ENCODE data around the gene ACTG2. TPM values are rescaled to one million over a fixed set of nuclear protein-coding genes. Genes with fewer than 3 reads are reported as not detected.
"Not testable (repeated sequence)": the region's sequence is repeated elsewhere in the genome, so short reads cannot be mapped to it uniquely, and the experiment has no call there.

ACTG2 gene
- total RNA-seq, 1 donor from 2014 or later, result not detected

- H3K4me3 Mint-ChIP-seq (ENCODE audit: unreplicated experiment), result no peak overlapping the region
- peaks cover 4% of the 10 kb centered on the region for H3K27me3 Mint-ChIP-seq (ENCODE audit: unreplicated experiment)
- H3K4me1 Mint-ChIP-seq (ENCODE audit: low read depth, unreplicated experiment), result peaks cover 5% of the 10 kb centered on the region
- no peak for DNase-seq
- H3K36me3 Mint-ChIP-seq (ENCODE audit: unreplicated experiment), result no peaks in the 10 kb centered on the region
- H3K27ac Mint-ChIP-seq (ENCODE audit: unreplicated experiment), result no peak overlapping the region
- H3K9me3 Mint-ChIP-seq (ENCODE audit: unreplicated experiment), result peaks cover 4% of the 10 kb centered on the region
- TF ChIP-seq CTCF (IDR thresholded peaks at IDR 0.05; ENCODE audit: partially characterized antibody, unreplicated experiment), result no peak
Measured at GRCh38 chr2:73902284-73902683, 9.5 kb downstream of the ACTG2 start.

- no peaks in the 10 kb centered on the region for H3K36me3 Mint-ChIP-seq (ENCODE audit: unreplicated experiment)
- peaks cover 3% of the 10 kb centered on the region for H3K27me3 Mint-ChIP-seq (ENCODE audit: unreplicated experiment)
- H3K27ac Mint-ChIP-seq (ENCODE audit: unreplicated experiment), result no peak overlapping the region
- TF ChIP-seq CTCF (IDR thresholded peaks at IDR 0.05; ENCODE audit: partially characterized antibody, unreplicated experiment), result no peak
- no peak overlapping the region for H3K4me3 Mint-ChIP-seq (ENCODE audit: unreplicated experiment)
- peaks cover 2% of the 10 kb centered on the region for H3K9me3 Mint-ChIP-seq (ENCODE audit: unreplicated experiment)
- no peak for DNase-seq
- H3K4me1 Mint-ChIP-seq (ENCODE audit: low read depth, unreplicated experiment), result peaks cover 5% of the 10 kb centered on the region
Measured at GRCh38 chr2:73903313-73903712, 10.5 kb downstream of the ACTG2 start.

- H3K9me3 Mint-ChIP-seq (ENCODE audit: unreplicated experiment); H3K4me1 Mint-ChIP-seq (ENCODE audit: low read depth, unreplicated experiment); H3K4me3 Mint-ChIP-seq (ENCODE audit: unreplicated experiment); H3K27me3 Mint-ChIP-seq (ENCODE audit: unreplicated experiment); DNase-seq; H3K27ac Mint-ChIP-seq (ENCODE audit: unreplicated experiment); H3K36me3 Mint-ChIP-seq (ENCODE audit: unreplicated experiment): not testable (repeated sequence)
Measured at GRCh38 chr2:73903949-73904613, 11.3 kb downstream of the ACTG2 start.

GRCh38 chr2:73904952-73905351 is 12.1 kb downstream of the ACTG2 start:
- no peak for TF ChIP-seq CTCF (IDR thresholded peaks at IDR 0.05; ENCODE audit: partially characterized antibody, unreplicated experiment)

GRCh38 chr2:73906847-73907505 is 14.2 kb downstream of the ACTG2 start:
- H3K4me1 Mint-ChIP-seq (ENCODE audit: low read depth, unreplicated experiment), result peaks cover 3% of the 10 kb centered on the region
- TF ChIP-seq CTCF (IDR thresholded peaks at IDR 0.05; ENCODE audit: partially characterized antibody, unreplicated experiment), result no peak
- DNase-seq, result no peak
- H3K27ac Mint-ChIP-seq (ENCODE audit: unreplicated experiment), result peak overlapping the region; percentile 31
- no peaks in the 10 kb centered on the region for H3K9me3 Mint-ChIP-seq (ENCODE audit: unreplicated experiment)
- H3K27me3 Mint-ChIP-seq (ENCODE audit: unreplicated experiment), result peaks cover 3% of the 10 kb centered on the region
- no peak overlapping the region for H3K4me3 Mint-ChIP-seq (ENCODE audit: unreplicated experiment)
- H3K36me3 Mint-ChIP-seq (ENCODE audit: unreplicated experiment), result no peaks in the 10 kb centered on the region

More at GRCh38 chr2:73904952-73905351, 12.1 kb downstream of the ACTG2 start:
- H3K27ac Mint-ChIP-seq (ENCODE audit: unreplicated experiment), result no peak overlapping the region
- H3K4me1 Mint-ChIP-seq (ENCODE audit: low read depth, unreplicated experiment), result peaks cover 5% of the 10 kb centered on the region
- H3K27me3 Mint-ChIP-seq (ENCODE audit: unreplicated experiment), result peaks cover 3% of the 10 kb centered on the region
- H3K36me3 Mint-ChIP-seq (ENCODE audit: unreplicated experiment), result no peaks in the 10 kb centered on the region
- H3K4me3 Mint-ChIP-seq (ENCODE audit: unreplicated experiment), result no peak overlapping the region
- H3K9me3 Mint-ChIP-seq (ENCODE audit: unreplicated experiment), result peaks cover 2% of the 10 kb centered on the region
- DNase-seq, result no peak
